SH-SY5Y (cell line): Measurements from ENCODE around the gene KCNAB3.

Experiments used
- GATA2 ChIP-seq: IDR thresholded peaks from 2 replicates; pipeline ENCODE4 v1.6.1; 2011; ENCODE audit warnings: mild to moderate bottlenecking, low read depth, low read length
- GATA3 ChIP-seq: IDR thresholded peaks from 2 replicates; pipeline ENCODE4 v1.6.1; 2011; ENCODE audit warnings: low read depth, mild to moderate bottlenecking, low read length, moderate library complexity

DNA sequence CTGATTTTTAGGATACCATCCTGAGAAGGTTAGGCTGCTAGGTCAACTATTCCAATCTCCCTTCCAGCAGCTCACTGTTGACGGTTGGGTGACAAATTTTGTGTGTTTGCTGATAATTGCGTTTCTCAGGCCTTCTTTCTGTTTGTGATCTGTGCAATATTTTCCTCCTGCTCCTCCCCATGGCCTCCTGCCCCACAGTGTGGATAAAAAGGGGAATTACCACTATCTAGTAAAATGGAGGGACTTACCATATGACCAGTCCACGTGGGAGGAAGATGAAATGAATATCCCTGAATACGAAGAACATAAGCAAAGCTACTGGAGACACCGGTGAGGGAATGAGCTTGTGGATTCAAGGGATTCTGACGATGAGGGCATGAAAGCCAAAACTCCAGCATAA is 31.9 kb downstream of the KCNAB3 start:
- TF ChIP-seq GATA2 (no peak), GATA3 (no peak)
